Peyer's patch (tissue), 4 donors: ENCODE measurements around the gene NOX5.

Experiments used
- POLR2A ChIP-seq, 2 donors: fragments of 450-650 bp; IDR thresholded peaks; one replicate each; pipeline ENCODE4 v1.5.1; 2017; ENCODE audit warnings: antibody characterized with exemption in 2 of 2, mild to moderate bottlenecking in 2 of 2, moderate library complexity in 2 of 2
- TF ChIP-seq, protein P1 (sequence below), 6 experiments: fragments of 450-650 bp in 4 of 6; fragments of 200-600 bp in 2 of 6; sonication (generic) in 1 of 6; IDR thresholded peaks; one replicate each; pipeline ENCODE4 v1.5.1; 2017 to 2019; ENCODE audit warnings: antibody characterized with exemption in 6 of 6, mild to moderate bottlenecking in 3 of 6, moderate library complexity in 1 of 6

GRCh38 chr15:69000091-69000490 lies 14.4 kb upstream of the NOX5 start:
- TF ChIP-seq, protein P1, sequence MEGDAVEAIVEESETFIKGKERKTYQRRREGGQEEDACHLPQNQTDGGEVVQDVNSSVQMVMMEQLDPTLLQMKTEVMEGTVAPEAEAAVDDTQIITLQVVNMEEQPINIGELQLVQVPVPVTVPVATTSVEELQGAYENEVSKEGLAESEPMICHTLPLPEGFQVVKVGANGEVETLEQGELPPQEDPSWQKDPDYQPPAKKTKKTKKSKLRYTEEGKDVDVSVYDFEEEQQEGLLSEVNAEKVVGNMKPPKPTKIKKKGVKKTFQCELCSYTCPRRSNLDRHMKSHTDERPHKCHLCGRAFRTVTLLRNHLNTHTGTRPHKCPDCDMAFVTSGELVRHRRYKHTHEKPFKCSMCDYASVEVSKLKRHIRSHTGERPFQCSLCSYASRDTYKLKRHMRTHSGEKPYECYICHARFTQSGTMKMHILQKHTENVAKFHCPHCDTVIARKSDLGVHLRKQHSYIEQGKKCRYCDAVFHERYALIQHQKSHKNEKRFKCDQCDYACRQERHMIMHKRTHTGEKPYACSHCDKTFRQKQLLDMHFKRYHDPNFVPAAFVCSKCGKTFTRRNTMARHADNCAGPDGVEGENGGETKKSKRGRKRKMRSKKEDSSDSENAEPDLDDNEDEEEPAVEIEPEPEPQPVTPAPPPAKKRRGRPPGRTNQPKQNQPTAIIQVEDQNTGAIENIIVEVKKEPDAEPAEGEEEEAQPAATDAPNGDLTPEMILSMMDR (IDR thresholded peaks at IDR 0.05): no peak
- TF ChIP-seq POLR2A (IDR thresholded peaks at IDR 0.05): no peak
